GM19463 (cell line): Measurements from ENCODE around the gene KISS1R.

Experiments
- ATAC-seq: cut with Tn5 transposase; IDR thresholded peaks from one replicate; pipeline ENCODE4 v1.9.1; 2021; ENCODE audit warnings: mild to moderate bottlenecking, moderate library complexity; ENCODE audit not compliant: unreplicated experiment

Gene KISS1R

DNA sequence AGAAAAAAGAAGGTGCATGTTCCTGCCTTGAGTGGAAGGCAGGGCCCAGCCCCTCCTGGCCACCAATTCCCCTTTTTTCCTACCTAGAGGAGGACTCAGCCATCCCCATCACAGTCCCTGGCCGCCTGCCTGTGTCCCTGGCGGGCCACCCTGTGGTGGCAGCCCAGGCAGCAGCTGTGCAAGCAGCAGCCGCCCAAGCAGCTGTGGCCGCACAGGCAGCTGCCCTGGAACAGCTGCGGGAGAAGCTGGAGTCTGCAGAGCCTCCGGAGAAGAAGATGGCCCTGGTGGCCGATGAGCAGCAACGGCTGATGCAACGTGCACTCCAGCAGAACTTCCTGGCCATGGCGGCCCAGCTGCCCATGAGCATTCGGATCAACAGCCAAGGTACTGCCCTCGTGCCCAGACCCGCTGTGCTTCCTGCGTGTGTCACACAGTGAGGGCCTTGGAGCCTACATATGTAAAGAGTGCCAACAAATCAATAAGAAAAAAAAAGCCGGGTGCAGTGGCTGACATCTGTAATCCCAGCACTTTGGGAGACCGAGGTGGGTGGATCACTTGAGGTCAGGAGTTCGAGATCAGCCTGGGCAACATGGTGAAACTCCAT lies 49.5 kb downstream of the KISS1R start:
- no peak for ATAC-seq
